GM19468 (cell line): ENCODE results near the gene GRAMD1A.
"Not testable (repeated sequence)": the region's sequence is repeated elsewhere in the genome, so short reads cannot be mapped to it uniquely, and the experiment has no call there.

Experiments used
- ATAC-seq: cut with Tn5 transposase; IDR thresholded peaks from one replicate; pipeline ENCODE4 v1.9.1; 2021; ENCODE audit warnings: mild to moderate bottlenecking, moderate library complexity, moderate number of reproducible peaks; ENCODE audit not compliant: unreplicated experiment; ENCODE audit errors: extremely low read depth

GRAMD1A gene

GRCh38 chr19:35000647-35001501 lies 751 bp downstream of the GRAMD1A start:
- ATAC-seq = no peak

GRCh38 chr19:35002037-35002535 lies 2.0 kb downstream of the GRAMD1A start:
- ATAC-seq = no peak

- ATAC-seq = no peak
Measured at GRCh38 chr19:35004517-35005255, 4.6 kb downstream of the GRAMD1A start.

- ATAC-seq = no peak
Measured at GRCh38 chr19:35005256-35005977, 5.3 kb downstream of the GRAMD1A start.

- ATAC-seq = not testable (repeated sequence)
Measured at GRCh38 chr19:35006007-35006341, 5.9 kb downstream of the GRAMD1A start.

GRCh38 chr19:35006342-35006998 lies 6.3 kb downstream of the GRAMD1A start:
- ATAC-seq = no peak

GRCh38 chr19:35006999-35007365 lies 6.9 kb downstream of the GRAMD1A start:
- ATAC-seq = no peak

GRCh38 chr19:35007427-35007826 lies 7.3 kb downstream of the GRAMD1A start:
- ATAC-seq = not testable (repeated sequence)

GRCh38 chr19:35008891-35009341 lies 8.8 kb downstream of the GRAMD1A start:
- no peak for ATAC-seq

GRCh38 chr19:35009424-35010415 lies 9.6 kb downstream of the GRAMD1A start:
- no peak for ATAC-seq

GRCh38 chr19:35011091-35011689 lies 11.1 kb downstream of the GRAMD1A start:
- ATAC-seq = no peak

GRCh38 chr19:35011737-35012682 lies 11.9 kb downstream of the GRAMD1A start:
- ATAC-seq = no peak

GRCh38 chr19:35013041-35013819 lies 13.1 kb downstream of the GRAMD1A start:
- no peak for ATAC-seq

- no peak for ATAC-seq
Measured at GRCh38 chr19:35013820-35014754, 14.0 kb downstream of the GRAMD1A start.

- ATAC-seq = not testable (repeated sequence)
Measured at GRCh38 chr19:35014774-35015173, 14.7 kb downstream of the GRAMD1A start.
